Thyroid gland (tissue), 4 donors: ENCODE measurements around the gene LAMB3. TPM values are rescaled to one million over a fixed set of nuclear protein-coding genes. Genes with fewer than 3 reads are reported as not detected.
A peak's percentile ranks its signal among the peaks of the same experiment; 100 is the strongest.
"Not testable (repeated sequence)": the region's sequence is repeated elsewhere in the genome, so short reads cannot be mapped to it uniquely, and the experiment has no call there.

Source experiments
- DNase-seq, 2 donors: peaks; one replicate each; pipeline ENCODE4 v3.0.0-alpha.2; 2019
- H3K27ac ChIP-seq, 3 donors: fragments of 200-600 bp; sonication (generic); 1 replicate in 2 of 3; 2 replicates in 1 of 3; pipeline ENCODE4 v1.5.1; 2016 to 2019; ENCODE audit warnings: mild to moderate bottlenecking in 1 of 3, moderate library complexity in 1 of 3
- H3K27me3 ChIP-seq: fragments of 200-600 bp; sonication (generic); one replicate; pipeline ENCODE4 v1.5.1; 2019
- H3K36me3 ChIP-seq, 2 donors: fragments of 200-600 bp; sonication (generic); one replicate each; pipeline ENCODE4 v1.5.1; 2016 to 2019
- H3K4me1 ChIP-seq, 2 donors: fragments of 200-600 bp; sonication (generic); one replicate each; pipeline ENCODE4 v1.5.1; 2017 to 2019
- H3K4me3 ChIP-seq, 3 donors: fragments of 200-600 bp; sonication (generic); replicated peaks in 1 of 3; 1 replicate in 2 of 3; 2 replicates in 1 of 3; pipeline ENCODE4 v1.5.1; 2016; ENCODE audit warnings: mild to moderate bottlenecking in 1 of 3
- H3K9me3 ChIP-seq: fragments of 200-600 bp; sonication (generic); one replicate; pipeline ENCODE4 v1.5.1; 2017
- CTCF ChIP-seq, 6 experiments: fragments of 200-600 bp in 3 of 6; fragments of 450-650 bp in 3 of 6; sonication (generic) in 3 of 6; IDR thresholded peaks; one replicate each; pipeline ENCODE4 v1.5.1; 2016 to 2019; ENCODE audit warnings: antibody characterized with exemption in 6 of 6, mild to moderate bottlenecking in 2 of 6, inconsistent platforms in 1 of 6, moderate library complexity in 1 of 6
- POLR2A ChIP-seq, 2 donors: fragments of 450-650 bp; IDR thresholded peaks; one replicate each; pipeline ENCODE4 v1.6.1; 2017; ENCODE audit warnings: antibody characterized with exemption in 2 of 2, mild to moderate bottlenecking in 2 of 2, moderate library complexity in 1 of 2
- WGBS, 2 donors: methylation state at CpG; one replicate each; pipeline ENCODE4 v1.1.5; 2017; 5-methylcytosine and 5-hydroxymethylcytosine counted together
- intact Hi-C: fragments of 100-400 bp; cut with DNase I; formaldehyde crosslinking; loops from one replicate; pipeline ENCODE4 v1.15.1; 2023
- total RNA-seq, 4 donors: library from RNA; depleted of rRNA; stranded (reverse); fragments of >200 nt; gene quantifications; one replicate each; pipeline ENCODE4 v1.2.3, GENCODE V29; 2016

The LAMB3 gene
- 1 to 10 TPM in 3 of 4 donors, under 1 TPM in 1; 0.56 to 5.6 (median 2.7) TPM for total RNA-seq

GRCh38 chr1:209652121-209652735, at the start of gene LAMB3:
LAMB3 (minus strand) TSS chr1:209652425; CDS start chr1:209650944, 1,481 bp downstream.
- intact Hi-C loops, result no loop called here
- Histone ChIP-seq H3K27ac (peak within 1 kb of the TSS; percentile 62 to 84 (median 78)), H3K9me3 (no peaks in the 10 kb centered on the region), H3K27me3 (no peaks in the 10 kb centered on the region), H3K36me3 (no peaks in the 10 kb centered on the region), H3K4me1 (peaks cover 15 to 59% of the 10 kb centered on the region in 2 donors), H3K4me3 (no peak within 1 kb of the TSS)
- DNase-seq, result peak in 1 of 2 donors; percentile 23
- 63 to 68% methylated on average over 13 of the region's 14 CpGs for WGBS, 2 donors
- no peak for TF ChIP-seq CTCF (IDR thresholded peaks at IDR 0.05)
- no peak for TF ChIP-seq POLR2A (IDR thresholded peaks at IDR 0.05)

- H3K4me3 ChIP-seq, H3K27me3 ChIP-seq, H3K4me1 ChIP-seq, H3K36me3 ChIP-seq, H3K27ac ChIP-seq, DNase-seq, intact Hi-C loops, H3K9me3 ChIP-seq: not testable (repeated sequence)
These were observed 48.5 kb upstream of the LAMB3 start for GRCh38 chr1:209700686-209701085.

DNA sequence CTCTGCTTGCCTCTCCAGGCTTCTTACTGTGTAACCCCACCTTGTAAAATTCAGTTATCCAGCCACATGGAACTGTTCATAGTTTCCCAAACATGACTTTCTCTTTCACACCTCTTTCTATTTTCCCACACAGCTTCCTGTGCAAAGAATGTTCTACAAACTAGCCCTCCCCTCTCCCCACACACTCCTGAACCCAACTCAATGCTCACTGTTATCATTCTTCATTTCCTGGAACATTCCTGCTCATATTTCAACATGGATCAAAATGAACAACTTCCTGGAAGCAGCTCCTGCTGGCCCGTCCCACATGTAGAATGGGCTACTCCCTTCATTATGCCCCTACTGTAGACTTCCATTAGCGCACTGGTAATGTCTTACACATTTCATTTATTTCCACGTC, 44.9 kb upstream of the LAMB3 start:
- WGBS, 2 donors, result 90 to 91% methylated on average over 3 of the region's 3 CpGs
- no peak overlapping the region for H3K27ac ChIP-seq
- H3K36me3 ChIP-seq, result no peaks in the 10 kb centered on the region
- H3K4me3 ChIP-seq, result no peak overlapping the region
- no peaks in the 10 kb centered on the region for H3K4me1 ChIP-seq
- DNase-seq, result no peak
- no peak for TF ChIP-seq POLR2A (IDR thresholded peaks at IDR 0.05)
- no peak for TF ChIP-seq CTCF (IDR thresholded peaks at IDR 0.05)
- intact Hi-C loops, result loop anchor here (10.0 kb wide), 1 partner anchor 92 kb away; no protein-coding TSS in a partner anchor
- H3K9me3 ChIP-seq, result no peaks in the 10 kb centered on the region
- H3K27me3 ChIP-seq, result no peaks in the 10 kb centered on the region

- H3K36me3 ChIP-seq, result no peaks in the 10 kb centered on the region
- H3K9me3 ChIP-seq, result no peaks in the 10 kb centered on the region
- no peaks in the 10 kb centered on the region for H3K4me1 ChIP-seq
- no peak overlapping the region for H3K4me3 ChIP-seq
- no peak for TF ChIP-seq CTCF (IDR thresholded peaks at IDR 0.05)
- TF ChIP-seq POLR2A (IDR thresholded peaks at IDR 0.05), result no peak
- intact Hi-C loops, result loop anchor here (10.0 kb wide), 1 partner anchor 92 kb away; no protein-coding TSS in a partner anchor
- no peak for DNase-seq
- no peaks in the 10 kb centered on the region for H3K27me3 ChIP-seq
- H3K27ac ChIP-seq, result no peak overlapping the region
These were observed 44.4 kb upstream of the LAMB3 start for GRCh38 chr1:209696673-209697072.

DNA sequence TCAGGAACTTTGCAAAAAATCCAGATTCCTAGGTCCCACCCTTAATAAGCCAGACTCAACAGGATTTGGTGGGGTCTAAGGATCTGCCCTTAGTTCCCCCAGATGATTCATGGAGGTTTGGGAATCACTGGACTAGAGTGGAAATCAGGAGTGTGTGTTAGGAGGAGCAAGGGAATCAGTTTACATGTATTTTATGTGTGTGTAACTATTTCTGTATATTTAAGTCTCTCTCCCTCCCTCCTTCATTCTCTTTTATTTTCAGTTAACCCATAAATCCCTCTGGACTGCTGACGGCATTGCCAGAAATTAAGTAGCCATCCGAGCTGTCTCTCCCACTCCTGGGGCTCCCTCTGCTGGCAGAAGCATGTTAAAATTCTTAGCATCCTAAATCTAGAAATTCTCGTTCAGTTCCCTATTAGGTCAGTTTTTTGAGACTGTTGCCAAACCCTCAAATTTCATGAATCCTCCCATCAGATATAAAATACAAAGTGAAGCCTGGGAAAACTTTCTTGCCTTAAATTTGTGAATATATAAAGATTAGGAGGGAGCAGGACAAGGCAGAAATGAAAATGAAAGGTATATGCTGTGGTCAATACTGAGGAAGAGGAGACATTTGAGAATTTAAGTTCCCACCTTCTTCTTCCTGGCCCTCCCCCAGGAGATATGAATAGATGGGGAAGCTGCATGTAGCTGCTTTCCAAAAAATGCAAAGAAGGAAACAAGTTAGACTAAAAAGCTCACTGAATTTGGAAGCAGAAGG, 40.7 kb upstream of the LAMB3 start:
- intact Hi-C loops, result loop anchor here (5.0 to 10.0 kb wide), 2 partner anchors 88 to 116 kb away; no protein-coding TSS in a partner anchor
- Histone ChIP-seq H3K27me3 (no peaks in the 10 kb centered on the region), H3K4me1 (no peaks in the 10 kb centered on the region), H3K36me3 (no peaks in the 10 kb centered on the region), H3K4me3 (no peak overlapping the region), H3K27ac (no peak overlapping the region), H3K9me3 (no peaks in the 10 kb centered on the region)
- TF ChIP-seq POLR2A (IDR thresholded peaks at IDR 0.05), result no peak
- TF ChIP-seq CTCF (IDR thresholded peaks at IDR 0.05), result peak; percentile 62 to 89 (median 79)
- peak; percentile 61 to 76 for DNase-seq
- 1% methylated on average over 3 of the region's 3 CpGs for WGBS, 2 donors
